SK-N-SH treated with all-trans-retinoic acid at 6 μM for 48 hours (cell line): ENCODE data around the gene LINC00632.

Experiments
- ATAC-seq: fragments of 200-7000 bp; cut with Tn5 transposase; 3 replicates; pipeline ENCODE4 v1.9.1; 2020; ENCODE audit warnings: mild to moderate bottlenecking, moderate library complexity
- ARNTL ChIP-seq: fragments of 450-650 bp; formaldehyde crosslinking; IDR thresholded peaks from 2 replicates; pipeline ENCODE4 v1.5.0; 2020; ENCODE audit warnings: low read depth, mild to moderate bottlenecking, moderate library complexity, borderline replicate concordance
- BACH2 ChIP-seq: fragments of 250-450 bp; sonication (Bioruptor Pico); IDR thresholded peaks from 2 replicates; pipeline ENCODE4 v1.9.0; 2021; ENCODE audit warnings: mild to moderate bottlenecking, borderline replicate concordance
- CSDC2 ChIP-seq: fragments of 250-450 bp; sonication (Bioruptor Pico); IDR thresholded peaks from 2 replicates; pipeline ENCODE4 v1.5.0; 2020; ENCODE audit warnings: mild to moderate bottlenecking, moderate library complexity
- ESRRG ChIP-seq: fragments of 250-450 bp; sonication (Bioruptor Pico); IDR thresholded peaks from 2 replicates; pipeline ENCODE4 v1.6.1; 2021; ENCODE audit warnings: mild to moderate bottlenecking
- GLIS3 ChIP-seq: fragments of 250-450 bp; sonication (Bioruptor Pico); IDR thresholded peaks from 2 replicates; pipeline ENCODE4 v1.5.0; 2020; ENCODE audit warnings: mild to moderate bottlenecking, moderate library complexity
- ISL1 ChIP-seq: fragments of 250-450 bp; sonication (Bioruptor Pico); IDR thresholded peaks from 2 replicates; pipeline ENCODE4 v2.1.2; 2022; ENCODE audit warnings: mild to moderate bottlenecking, moderate library complexity
- OSR1 ChIP-seq: fragments of 250-450 bp; sonication (Bioruptor Pico); IDR thresholded peaks from 2 replicates; pipeline ENCODE4 v1.8.0; 2022; ENCODE audit warnings: moderate library complexity, mild to moderate bottlenecking, inconsistent platforms
- PPARA ChIP-seq: fragments of 250-450 bp; sonication (Bioruptor Pico); IDR thresholded peaks from 2 replicates; pipeline ENCODE4 v1.5.0; 2020; ENCODE audit warnings: mild to moderate bottlenecking, borderline replicate concordance
- RARB ChIP-seq: fragments of 250-450 bp; sonication (Bioruptor Pico); IDR thresholded peaks from 2 replicates; pipeline ENCODE4 v1.8.0; 2021; ENCODE audit warnings: mild to moderate bottlenecking, moderate library complexity
- SNAI2 ChIP-seq: fragments of 250-450 bp; sonication (Bioruptor Pico); IDR thresholded peaks from 2 replicates; pipeline ENCODE4 v1.5.0; 2020; ENCODE audit warnings: mild to moderate bottlenecking, moderate library complexity
- TCF4 ChIP-seq: fragments of 250-450 bp; sonication (Bioruptor Pico); IDR thresholded peaks from 2 replicates; pipeline ENCODE4 v1.8.0; 2021; ENCODE audit warnings: mild to moderate bottlenecking, moderate library complexity, borderline replicate concordance
- TOX ChIP-seq: fragments of 250-450 bp; sonication (Bioruptor Pico); IDR thresholded peaks from 2 replicates; pipeline ENCODE4 v1.8.0; 2021; ENCODE audit warnings: mild to moderate bottlenecking, moderate library complexity, borderline replicate concordance
- ZC3H10 ChIP-seq: fragments of 250-450 bp; sonication (Bioruptor Pico); IDR thresholded peaks from 2 replicates; pipeline ENCODE4 v1.5.1; 2021; ENCODE audit warnings: mild to moderate bottlenecking, moderate library complexity
- ZFP30 ChIP-seq: fragments of 450-650 bp; formaldehyde crosslinking; IDR thresholded peaks from 2 replicates; pipeline ENCODE4 v1.5.0; 2022; ENCODE audit warnings: mild to moderate bottlenecking, moderate library complexity
- ZNF565 ChIP-seq: fragments of 450-650 bp; formaldehyde crosslinking; conservative IDR thresholded peaks from 2 replicates; pipeline ENCODE4 v1.5.0; 2020; ENCODE audit warnings: low read depth, mild to moderate bottlenecking, moderate library complexity
- ZNF70 ChIP-seq: fragments of 450-650 bp; formaldehyde crosslinking; IDR thresholded peaks from 2 replicates; pipeline ENCODE4 v1.5.0; 2020; ENCODE audit warnings: mild to moderate bottlenecking, moderate library complexity
- ZNF8 ChIP-seq: fragments of 450-650 bp; formaldehyde crosslinking; IDR thresholded peaks from 2 replicates; pipeline ENCODE4 v1.5.0; 2020; ENCODE audit warnings: mild to moderate bottlenecking, moderate library complexity
- TF ChIP-seq, protein P1 (sequence below): fragments of 250-450 bp; sonication (Bioruptor Pico); IDR thresholded peaks from 2 replicates; pipeline ENCODE4 v1.5.0; 2020; ENCODE audit warnings: mild to moderate bottlenecking, moderate library complexity
- TF ChIP-seq, protein P2 (sequence below): fragments of 250-450 bp; sonication (Bioruptor Pico); IDR thresholded peaks from 2 replicates; pipeline ENCODE4 v1.8.0; 2021; ENCODE audit warnings: low read depth, mild to moderate bottlenecking, moderate library complexity, borderline replicate concordance
- TF ChIP-seq, protein P3 (sequence below): fragments of 250-450 bp; sonication (Bioruptor Pico); IDR thresholded peaks from 2 replicates; pipeline ENCODE4 v1.5.1; 2021; ENCODE audit warnings: mild to moderate bottlenecking, moderate library complexity
- TF ChIP-seq, protein P4 (sequence below): fragments of 250-450 bp; sonication (Bioruptor Pico); IDR thresholded peaks from 2 replicates; pipeline ENCODE4 v1.8.0; 2020; ENCODE audit warnings: mild to moderate bottlenecking, moderate library complexity, borderline replicate concordance

LINC00632 gene

DNA sequence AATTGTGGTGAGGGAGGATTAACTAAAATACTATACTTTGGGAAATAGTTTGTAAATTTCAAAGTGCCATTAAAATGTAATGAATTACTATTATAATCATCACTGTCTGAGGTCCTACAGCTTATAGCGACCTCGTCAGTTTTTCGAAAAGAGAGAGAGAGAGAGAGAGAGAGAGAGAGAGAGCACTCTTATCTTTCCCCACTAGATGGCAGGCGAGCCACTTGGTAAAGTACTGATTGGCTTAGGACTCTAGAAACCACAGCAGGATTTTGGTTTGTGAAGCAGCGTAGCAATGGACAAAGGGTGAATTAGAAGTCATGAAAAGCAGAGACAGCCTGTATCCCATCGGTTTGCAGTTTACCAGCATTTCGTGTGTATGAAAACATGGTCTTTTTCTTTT, 52.5 kb downstream of the LINC00632 start:
- peak; percentile 91 for ATAC-seq
- TF ChIP-seq ARNTL (CRISPR knock-in tag) (no peak), CSDC2 (no peak), ISL1 (CRISPR knock-in tag) (no peak), ZFP30 (CRISPR knock-in tag) (no peak), ZNF8 (CRISPR knock-in tag) (no peak), SNAI2 (no peak), ZC3H10 (CRISPR knock-in tag) (no peak), RARB (no peak), ZNF70 (CRISPR knock-in tag) (no peak), OSR1 (CRISPR knock-in tag) (no peak), TCF4 (no peak), BACH2 (no peak), TOX (CRISPR knock-in tag) (no peak), ZNF565 (CRISPR knock-in tag) (no peak)
- TF ChIP-seq, protein P1, sequence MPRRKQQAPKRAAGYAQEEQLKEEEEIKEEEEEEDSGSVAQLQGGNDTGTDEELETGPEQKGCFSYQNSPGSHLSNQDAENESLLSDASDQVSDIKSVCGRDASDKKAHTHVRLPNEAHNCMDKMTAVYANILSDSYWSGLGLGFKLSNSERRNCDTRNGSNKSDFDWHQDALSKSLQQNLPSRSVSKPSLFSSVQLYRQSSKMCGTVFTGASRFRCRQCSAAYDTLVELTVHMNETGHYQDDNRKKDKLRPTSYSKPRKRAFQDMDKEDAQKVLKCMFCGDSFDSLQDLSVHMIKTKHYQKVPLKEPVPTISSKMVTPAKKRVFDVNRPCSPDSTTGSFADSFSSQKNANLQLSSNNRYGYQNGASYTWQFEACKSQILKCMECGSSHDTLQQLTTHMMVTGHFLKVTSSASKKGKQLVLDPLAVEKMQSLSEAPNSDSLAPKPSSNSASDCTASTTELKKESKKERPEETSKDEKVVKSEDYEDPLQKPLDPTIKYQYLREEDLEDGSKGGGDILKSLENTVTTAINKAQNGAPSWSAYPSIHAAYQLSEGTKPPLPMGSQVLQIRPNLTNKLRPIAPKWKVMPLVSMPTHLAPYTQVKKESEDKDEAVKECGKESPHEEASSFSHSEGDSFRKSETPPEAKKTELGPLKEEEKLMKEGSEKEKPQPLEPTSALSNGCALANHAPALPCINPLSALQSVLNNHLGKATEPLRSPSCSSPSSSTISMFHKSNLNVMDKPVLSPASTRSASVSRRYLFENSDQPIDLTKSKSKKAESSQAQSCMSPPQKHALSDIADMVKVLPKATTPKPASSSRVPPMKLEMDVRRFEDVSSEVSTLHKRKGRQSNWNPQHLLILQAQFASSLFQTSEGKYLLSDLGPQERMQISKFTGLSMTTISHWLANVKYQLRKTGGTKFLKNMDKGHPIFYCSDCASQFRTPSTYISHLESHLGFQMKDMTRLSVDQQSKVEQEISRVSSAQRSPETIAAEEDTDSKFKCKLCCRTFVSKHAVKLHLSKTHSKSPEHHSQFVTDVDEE (CRISPR knock-in tag), result no peak
- TF ChIP-seq, protein P2, sequence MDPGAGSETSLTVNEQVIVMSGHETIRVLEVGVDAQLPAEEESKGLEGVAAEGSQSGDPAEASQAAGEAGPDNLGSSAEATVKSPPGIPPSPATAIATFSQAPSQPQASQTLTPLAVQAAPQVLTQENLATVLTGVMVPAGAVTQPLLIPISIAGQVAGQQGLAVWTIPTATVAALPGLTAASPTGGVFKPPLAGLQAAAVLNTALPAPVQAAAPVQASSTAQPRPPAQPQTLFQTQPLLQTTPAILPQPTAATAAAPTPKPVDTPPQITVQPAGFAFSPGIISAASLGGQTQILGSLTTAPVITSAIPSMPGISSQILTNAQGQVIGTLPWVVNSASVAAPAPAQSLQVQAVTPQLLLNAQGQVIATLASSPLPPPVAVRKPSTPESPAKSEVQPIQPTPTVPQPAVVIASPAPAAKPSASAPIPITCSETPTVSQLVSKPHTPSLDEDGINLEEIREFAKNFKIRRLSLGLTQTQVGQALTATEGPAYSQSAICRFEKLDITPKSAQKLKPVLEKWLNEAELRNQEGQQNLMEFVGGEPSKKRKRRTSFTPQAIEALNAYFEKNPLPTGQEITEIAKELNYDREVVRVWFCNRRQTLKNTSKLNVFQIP (CRISPR knock-in tag), result no peak
- TF ChIP-seq, protein P3, sequence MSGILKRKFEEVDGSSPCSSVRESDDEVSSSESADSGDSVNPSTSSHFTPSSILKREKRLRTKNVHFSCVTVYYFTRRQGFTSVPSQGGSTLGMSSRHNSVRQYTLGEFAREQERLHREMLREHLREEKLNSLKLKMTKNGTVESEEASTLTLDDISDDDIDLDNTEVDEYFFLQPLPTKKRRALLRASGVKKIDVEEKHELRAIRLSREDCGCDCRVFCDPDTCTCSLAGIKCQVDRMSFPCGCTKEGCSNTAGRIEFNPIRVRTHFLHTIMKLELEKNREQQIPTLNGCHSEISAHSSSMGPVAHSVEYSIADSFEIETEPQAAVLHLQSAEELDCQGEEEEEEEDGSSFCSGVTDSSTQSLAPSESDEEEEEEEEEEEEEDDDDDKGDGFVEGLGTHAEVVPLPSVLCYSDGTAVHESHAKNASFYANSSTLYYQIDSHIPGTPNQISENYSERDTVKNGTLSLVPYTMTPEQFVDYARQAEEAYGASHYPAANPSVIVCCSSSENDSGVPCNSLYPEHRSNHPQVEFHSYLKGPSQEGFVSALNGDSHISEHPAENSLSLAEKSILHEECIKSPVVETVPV (CRISPR knock-in tag), result no peak

DNA sequence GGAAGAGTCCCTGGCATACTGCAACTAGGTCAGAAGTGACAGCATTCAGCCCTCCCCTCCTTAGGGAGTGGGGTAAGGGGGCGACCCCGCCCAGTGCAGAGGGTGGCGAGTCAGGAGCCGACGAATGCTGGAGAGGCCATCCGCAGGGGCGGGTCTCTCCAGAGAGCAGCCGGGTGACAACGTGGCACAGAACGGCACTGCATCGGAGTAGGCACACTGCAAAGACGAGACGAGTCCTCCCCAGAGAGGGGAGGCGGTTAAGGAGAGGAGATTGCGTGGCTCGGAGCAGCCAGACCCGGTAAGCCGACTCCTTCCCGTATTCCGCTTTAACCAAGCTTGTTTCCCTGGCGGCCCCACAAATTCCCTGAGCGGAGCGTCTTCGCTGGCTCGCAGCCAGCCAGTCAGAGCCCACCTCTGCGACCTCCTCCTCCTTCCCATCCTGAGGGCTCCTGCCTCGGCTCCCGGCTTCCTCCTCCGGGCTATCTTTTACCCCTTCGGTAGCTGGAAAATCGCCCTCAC, 54.9 kb downstream of the LINC00632 start:
- ATAC-seq, result peak; percentile 34
- TF ChIP-seq TCF4, result no peak

DNA sequence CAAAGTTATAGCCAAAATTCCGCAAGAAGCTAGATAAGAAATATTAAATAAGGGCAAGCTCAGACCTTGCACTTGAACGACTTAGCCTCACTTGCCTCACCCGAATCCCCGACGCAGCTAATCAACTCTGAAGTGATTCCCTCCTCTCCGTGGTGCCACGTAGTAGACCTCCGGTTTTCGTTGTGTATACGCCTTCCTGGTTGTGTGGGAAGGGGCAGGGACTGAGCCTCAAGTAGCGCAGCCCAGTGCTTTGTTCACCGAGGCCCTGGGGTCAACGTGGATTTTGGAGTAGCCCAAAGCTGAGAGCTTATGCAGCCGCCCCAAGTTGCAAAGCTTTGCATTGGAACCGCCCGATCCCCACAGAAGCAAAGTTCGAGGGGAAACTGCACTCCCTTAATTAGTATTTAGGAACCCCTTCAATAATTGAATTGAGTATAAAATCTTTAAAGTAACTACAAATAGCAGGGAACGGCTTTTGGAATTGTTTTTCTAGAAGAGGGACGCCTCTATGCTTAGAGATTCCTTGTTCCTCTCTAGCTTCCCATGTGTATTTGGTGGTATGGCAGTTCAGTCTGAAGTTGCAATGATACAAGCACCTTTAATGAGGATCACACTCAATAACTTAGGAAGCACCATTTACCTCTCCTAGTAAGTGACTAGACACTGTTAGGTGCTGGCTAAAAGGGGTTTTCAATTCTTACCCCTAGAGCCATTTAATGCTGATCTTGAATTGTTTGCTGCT, 55.7 kb downstream of the LINC00632 start:
- ATAC-seq, result no peak
- TF ChIP-seq BACH2, result no peak
- no peak for TF ChIP-seq RARB
- TF ChIP-seq ZNF70 (CRISPR knock-in tag), result no peak
- TF ChIP-seq, protein P2 (CRISPR knock-in tag), result no peak
- TF ChIP-seq ZFP30 (CRISPR knock-in tag), result no peak
- no peak for TF ChIP-seq ESRRG (CRISPR knock-in tag)
- no peak for TF ChIP-seq PPARA
- no peak for TF ChIP-seq OSR1 (CRISPR knock-in tag)
- TF ChIP-seq ISL1 (CRISPR knock-in tag), result no peak
- no peak for TF ChIP-seq ZC3H10 (CRISPR knock-in tag)
- TF ChIP-seq, protein P4, sequence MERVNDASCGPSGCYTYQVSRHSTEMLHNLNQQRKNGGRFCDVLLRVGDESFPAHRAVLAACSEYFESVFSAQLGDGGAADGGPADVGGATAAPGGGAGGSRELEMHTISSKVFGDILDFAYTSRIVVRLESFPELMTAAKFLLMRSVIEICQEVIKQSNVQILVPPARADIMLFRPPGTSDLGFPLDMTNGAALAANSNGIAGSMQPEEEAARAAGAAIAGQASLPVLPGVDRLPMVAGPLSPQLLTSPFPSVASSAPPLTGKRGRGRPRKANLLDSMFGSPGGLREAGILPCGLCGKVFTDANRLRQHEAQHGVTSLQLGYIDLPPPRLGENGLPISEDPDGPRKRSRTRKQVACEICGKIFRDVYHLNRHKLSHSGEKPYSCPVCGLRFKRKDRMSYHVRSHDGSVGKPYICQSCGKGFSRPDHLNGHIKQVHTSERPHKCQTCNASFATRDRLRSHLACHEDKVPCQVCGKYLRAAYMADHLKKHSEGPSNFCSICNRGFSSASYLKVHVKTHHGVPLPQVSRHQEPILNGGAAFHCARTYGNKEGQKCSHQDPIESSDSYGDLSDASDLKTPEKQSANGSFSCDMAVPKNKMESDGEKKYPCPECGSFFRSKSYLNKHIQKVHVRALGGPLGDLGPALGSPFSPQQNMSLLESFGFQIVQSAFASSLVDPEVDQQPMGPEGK (CRISPR knock-in tag), result no peak
- TF ChIP-seq GLIS3 (CRISPR knock-in tag), result no peak
- TF ChIP-seq, protein P1 (CRISPR knock-in tag), result no peak
